Body of pancreas (tissue), 4 donors: ENCODE data around the gene CEND1.

Experiments used
- CTCF ChIP-seq, 7 experiments: fragments of 450-650 bp in 4 of 7; fragments of 200-600 bp in 3 of 7; sonication (generic) in 3 of 7; IDR thresholded peaks; one replicate each; pipeline ENCODE4 v1.5.1; 2016 to 2019; ENCODE audit warnings: antibody characterized with exemption in 7 of 7
- POLR2A ChIP-seq, 3 donors: fragments of 450-650 bp; IDR thresholded peaks; one replicate each; pipeline ENCODE4 v1.6.1; 2016; ENCODE audit warnings: antibody characterized with exemption in 3 of 3, mild to moderate bottlenecking in 2 of 3

GRCh38 chr11:831961-832528, 42.2 kb upstream of the CEND1 start:
- TF ChIP-seq CTCF (IDR thresholded peaks at IDR 0.05): no peak
- no peak for TF ChIP-seq POLR2A (IDR thresholded peaks at IDR 0.05)
